Measurements from ENCODE around the gene ST3GAL3.

ST3GAL3 gene

DNA sequence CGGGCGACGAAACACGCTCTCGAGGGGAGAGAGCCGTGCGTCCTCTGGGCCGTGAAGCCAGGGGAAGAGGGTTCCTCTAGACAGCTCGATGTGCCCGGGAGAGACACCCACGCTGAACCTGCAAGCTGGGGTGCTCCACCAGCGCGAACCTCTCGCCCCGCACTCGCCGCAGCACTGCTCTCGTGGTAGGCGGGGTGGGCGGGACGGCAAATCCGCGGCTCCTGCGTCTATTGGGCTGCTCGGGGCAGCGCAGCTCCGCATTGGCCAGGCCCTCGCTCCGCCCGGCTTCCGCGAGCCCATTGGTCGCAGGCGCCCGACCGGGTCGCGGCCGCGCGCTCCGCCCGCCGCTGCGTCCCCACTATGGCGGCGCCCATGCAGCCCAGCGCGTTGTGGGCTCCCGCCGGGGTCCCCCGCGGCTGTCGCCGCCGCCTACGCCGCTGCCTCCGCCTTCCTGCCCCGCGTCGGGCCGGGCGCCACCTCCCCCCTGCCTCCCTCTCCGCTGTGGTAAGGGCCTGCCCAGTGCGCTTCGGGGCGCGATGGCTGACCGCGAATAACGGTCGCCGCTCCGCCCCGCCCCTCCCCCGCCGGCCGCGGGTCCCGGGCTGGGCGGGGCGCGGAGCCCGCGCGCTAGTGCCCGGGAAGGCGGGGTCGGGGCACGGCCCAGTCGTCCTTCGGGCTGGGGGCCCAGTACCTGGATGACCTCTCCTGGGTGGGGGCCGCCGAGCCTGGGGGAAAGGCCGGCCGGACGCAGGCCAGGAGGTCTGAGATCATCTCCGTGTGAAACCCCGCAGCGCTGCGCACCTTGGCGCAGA is at the start of gene ST3GAL3:
Gene ST3GAL3 (plus strand): TSS at position 347 of the 812 bp plus-strand sequence. CDS start 28,727 bp downstream, outside the sequence.
- peak; percentile 98 for DNase-seq (ENCODE audit: low spot score)

- no peak for DNase-seq (ENCODE audit: low spot score)
Observed at GRCh38 chr1:43659212-43660166, 47.8 kb upstream of the ST3GAL3 start.

DNA sequence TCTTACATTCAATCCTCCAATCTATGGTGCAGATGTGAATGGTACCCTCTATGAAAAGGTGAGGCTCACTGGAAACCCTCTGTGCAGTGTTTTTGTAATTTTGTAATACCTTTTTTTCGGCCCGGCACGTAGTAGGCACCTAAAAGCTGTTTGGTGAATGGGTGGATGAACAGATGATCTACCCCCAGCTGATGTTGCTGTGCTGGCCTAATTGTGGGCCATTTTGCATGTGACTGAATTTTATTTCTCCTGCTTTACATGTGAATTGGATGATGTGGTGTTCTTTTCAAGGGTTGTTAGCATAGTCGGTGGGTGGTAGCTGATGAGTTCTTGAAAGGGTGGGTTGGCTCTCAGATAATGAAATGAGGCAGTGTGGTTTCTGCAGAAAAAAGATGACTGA is 47.0 kb upstream of the ST3GAL3 start:
- DNase-seq (ENCODE audit: low spot score), result no peak

DNA sequence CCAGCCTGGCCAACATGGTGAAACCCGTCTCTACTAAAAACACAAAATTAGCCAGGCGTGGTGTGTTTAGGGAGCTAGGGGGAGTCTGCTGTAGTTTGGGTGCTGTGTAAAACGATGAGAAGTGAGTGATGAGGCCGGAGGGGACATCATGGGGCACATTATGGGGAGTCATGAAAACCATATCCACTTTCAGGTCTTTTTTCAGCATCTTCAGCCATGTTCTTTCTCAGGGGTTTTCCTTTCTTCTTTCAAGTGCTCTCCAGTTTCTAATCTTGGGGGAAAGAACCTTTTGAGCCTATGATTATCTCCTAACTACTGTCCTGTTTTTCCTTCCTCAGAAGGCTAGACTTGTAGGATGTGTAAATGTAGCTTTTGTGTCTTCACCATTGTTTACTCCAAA is 43.0 kb upstream of the ST3GAL3 start:
- no peak for DNase-seq (ENCODE audit: low spot score)

DNA sequence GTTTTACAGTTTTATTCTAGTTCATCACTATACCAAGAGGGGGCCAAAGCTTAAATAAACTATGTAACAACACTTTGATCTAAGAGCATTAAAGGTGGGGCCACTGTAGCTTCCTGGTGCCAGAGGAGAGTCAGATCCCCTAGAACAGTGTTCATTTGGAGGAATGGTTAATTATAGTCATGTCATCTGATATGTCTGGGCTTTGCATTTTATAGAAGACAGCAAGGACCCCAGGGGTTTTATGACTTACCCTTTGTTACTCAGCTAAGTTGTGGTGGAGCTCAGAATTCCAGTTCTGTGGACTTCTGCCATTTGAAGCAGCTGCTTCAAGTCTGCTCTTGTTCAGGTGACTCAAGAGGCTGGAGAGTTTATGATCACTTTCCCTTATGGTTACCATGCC is 40.7 kb upstream of the ST3GAL3 start:
- DNase-seq (ENCODE audit: low spot score), result no peak

- no peak for DNase-seq (ENCODE audit: low spot score)
Observed at GRCh38 chr1:43668956-43669355, 38.4 kb upstream of the ST3GAL3 start.

GRCh38 chr1:43669878-43670277 is 37.5 kb upstream of the ST3GAL3 start:
- no peak for DNase-seq (ENCODE audit: low spot score)

DNA sequence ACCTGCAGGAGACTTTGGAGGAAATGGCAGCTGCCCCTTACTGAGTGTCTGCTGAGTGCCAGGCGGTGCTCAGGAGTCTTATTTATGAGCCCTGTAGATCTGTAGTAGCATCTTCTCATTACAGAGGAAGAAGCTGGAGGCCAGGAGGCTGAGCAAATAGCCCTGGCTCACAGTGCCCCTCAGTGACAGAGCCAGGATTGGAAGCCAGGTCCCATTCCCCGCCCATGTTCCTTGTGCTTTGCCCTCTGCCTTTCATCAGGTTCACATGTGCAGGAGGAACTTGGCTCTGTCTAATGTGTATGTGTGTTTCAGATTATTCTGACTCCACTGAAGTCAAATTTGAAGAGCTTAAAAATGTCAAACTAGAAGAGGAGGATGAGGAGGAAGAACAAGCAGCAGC is 36.1 kb upstream of the ST3GAL3 start:
- DNase-seq (ENCODE audit: low spot score), result no peak

DNA sequence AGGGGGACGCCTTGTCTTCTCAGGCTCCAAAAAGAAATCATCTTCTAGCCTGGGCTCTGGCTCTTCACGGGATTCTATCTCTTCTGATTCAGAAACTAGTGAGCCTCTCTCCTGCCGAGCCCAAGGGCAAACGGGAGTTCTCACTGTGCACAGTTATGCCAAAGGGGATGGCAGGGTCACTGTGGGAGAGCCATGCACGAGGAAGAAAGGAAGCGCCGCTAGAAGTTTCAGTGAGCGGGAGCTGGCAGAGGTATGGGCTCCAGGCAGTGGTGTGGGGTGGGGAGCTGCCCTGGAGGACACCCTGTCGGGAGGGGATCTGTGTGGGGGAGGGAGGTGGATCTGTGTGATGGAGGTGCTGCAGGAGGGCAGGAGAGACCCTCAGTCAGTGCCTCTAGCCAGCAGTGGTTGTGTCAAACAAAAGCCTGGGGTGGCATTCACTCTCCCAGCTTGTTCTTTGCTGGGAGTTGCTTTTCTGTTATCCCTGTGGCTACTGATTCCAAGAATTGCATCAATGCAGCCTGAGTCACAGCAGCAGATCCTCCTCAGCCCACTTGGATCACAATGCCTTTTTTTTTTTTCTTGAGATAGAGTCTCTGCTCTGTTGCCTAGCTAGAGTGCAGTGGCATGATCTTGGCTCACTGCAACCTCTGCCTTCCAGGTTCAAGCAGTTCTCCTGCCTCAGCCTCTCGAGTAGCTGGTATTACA is 35.6 kb upstream of the ST3GAL3 start:
- DNase-seq (ENCODE audit: low spot score), result no peak

DNA sequence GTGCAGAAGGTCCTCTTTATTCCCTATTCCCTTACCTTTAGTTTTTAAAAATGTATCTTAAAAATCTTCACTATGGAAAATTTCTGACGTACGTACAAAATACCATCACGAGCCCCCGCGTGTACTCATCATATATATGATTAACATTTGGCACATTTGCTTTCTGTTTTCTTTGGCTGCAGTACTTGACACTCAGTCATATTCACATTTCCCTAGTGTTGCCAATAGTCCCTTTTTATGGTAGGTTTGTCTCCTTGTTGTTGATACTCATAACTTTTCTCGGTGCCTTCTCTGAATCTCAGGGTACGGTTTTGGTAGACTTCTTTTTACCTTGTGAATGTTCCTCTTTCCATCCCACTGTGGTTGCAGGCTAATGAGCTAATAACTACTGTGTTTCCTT is 34.1 kb upstream of the ST3GAL3 start:
- no peak for DNase-seq (ENCODE audit: low spot score)

GRCh38 chr1:43678940-43679339 is 28.4 kb upstream of the ST3GAL3 start:
- no peak for DNase-seq (ENCODE audit: low spot score)

- DNase-seq (ENCODE audit: low spot score), result no peak
Observed at GRCh38 chr1:43683560-43683959, 23.8 kb upstream of the ST3GAL3 start.

GRCh38 chr1:43686801-43687200 is 20.5 kb upstream of the ST3GAL3 start:
- no peak for DNase-seq (ENCODE audit: low spot score)

DNA sequence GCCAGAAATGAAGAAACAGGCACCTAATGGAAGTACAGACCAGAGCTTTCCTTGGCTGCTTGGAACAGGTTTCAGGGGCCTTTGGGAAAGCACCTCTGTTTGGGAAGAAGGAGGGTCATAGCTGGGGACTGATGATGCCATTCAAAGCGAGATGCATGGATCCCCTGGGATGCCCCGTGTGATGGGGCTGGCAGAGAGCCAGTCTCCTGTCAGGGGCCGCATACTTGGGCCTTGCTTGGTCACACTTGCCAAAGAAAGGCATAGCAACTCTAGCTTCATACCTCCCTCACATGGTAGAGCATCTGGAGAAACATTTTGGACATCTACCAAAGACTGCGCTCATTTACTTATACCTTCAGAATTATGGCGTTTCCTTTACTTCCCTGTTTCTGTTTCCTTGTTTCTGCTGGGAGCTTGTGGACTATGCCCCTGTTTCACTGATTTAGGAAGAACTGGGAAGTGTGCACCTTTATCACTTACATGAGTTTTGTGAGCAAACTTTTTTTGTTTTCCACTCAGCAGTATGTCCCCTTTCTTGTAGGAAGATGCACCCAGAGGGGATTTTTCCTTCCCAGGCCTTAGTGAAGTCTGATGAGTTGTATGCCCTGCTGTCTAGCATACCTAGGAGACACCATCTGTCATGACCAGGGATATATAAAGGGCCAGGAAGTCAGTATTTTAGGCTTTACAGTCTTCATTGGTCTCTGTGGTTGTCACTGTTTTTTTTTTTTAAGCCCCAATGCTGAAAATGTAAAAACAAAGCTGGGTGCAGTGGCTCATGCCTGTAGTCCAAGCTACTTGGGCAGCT is 19.8 kb upstream of the ST3GAL3 start:
- DNase-seq (ENCODE audit: low spot score), result no peak

DNA sequence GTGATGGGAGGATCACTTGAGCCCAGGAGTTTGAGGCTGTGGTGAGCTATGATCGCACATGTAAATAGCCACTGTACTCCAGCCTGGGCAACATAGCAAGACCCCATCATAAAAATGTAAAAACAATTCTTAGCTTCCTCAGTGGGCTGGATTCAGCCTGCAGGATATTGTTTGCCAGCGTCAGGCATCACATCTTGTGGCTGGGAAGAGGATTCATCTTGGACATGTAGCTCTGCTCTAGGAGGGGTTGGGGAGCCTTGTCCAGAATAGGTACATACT is 19.3 kb upstream of the ST3GAL3 start:
- DNase-seq (ENCODE audit: low spot score), result no peak

DNA sequence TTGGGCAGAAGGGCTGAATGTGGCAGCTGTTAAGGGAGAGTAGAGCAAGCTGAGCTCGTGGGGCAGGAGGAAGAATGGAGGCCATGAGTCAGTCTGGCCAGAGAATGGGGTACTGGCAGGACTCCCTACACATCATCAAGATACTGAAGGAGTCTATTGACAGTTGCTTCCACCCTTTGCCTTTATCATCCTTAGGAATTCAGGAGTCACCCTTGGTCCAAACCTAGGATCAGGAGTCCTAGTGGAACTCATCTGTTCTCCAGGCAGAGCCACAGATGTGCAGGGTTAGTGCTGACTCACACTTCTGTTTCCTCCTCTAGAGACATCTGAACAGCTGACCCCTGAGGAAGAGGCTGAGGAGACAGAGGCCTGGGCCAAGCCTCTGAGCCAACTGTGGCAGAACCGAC is 18.7 kb upstream of the ST3GAL3 start:
- no peak for DNase-seq (ENCODE audit: low spot score)

- no peak for DNase-seq (ENCODE audit: low spot score)
Observed at GRCh38 chr1:43689289-43689688, 18.0 kb upstream of the ST3GAL3 start.

DNA sequence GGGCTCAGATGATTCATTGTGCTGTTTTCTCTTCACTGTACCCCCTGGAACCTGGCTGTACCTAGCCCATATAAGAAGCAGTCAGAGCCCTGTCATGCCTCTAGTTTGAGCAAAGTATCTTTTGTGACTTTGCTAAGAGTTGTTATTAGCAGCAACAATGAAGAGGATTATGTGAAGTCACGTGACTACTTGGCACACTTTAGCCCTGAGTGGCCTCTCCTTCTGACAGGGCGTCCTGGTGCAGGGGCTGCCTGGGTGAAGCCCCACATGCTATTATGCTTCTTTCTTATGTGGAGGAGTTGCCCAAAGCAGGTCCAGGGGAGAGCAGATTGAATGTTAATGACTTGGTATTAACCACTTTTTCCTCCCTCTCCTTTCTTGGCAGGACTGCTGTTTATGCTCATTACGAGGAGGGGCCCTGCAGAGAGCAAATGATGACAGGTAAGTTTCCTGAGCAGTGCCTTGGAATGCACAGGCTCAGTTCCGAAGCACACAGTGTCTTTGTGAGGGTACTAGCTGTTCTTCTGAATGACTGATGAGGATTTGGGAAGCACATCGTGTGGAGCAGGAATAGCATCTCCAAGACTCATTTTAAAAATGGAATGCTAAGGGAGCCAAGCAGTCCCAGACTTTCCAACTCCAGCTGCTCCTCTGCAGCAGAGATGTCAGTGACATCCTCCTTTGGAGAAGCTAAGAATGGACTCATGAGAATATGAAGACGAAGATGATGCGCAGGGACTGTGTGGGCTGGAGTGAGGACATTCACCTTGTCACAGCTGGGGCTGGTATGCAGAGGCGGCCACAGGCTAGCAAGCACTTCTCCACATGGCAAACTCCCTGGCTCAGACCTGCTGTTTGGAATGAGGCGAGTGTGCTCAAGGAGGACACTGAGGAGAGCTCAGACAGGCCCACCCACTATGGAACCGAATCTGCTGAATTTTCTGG is 15.2 kb upstream of the ST3GAL3 start:
- DNase-seq (ENCODE audit: low spot score), result no peak

DNA sequence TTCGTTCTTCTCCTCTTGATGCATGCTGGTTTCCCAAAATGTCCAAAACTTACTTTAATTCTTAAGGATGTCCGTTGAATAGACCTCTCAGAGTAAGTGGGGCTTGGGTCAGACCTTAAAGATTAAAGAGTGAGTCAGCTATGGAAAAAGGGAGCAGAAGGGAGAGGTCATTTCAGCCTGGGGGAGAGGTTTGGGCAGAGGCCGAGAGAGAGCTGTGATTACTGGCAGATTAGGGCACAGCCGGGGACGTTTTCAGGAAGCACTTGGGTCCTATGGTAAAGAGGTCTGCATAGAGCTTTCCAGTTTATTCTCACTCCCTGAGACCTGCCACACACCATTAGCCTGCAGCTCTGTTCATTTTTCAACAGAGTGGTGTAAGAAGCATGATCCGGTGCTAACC is 14.0 kb upstream of the ST3GAL3 start:
- DNase-seq (ENCODE audit: low spot score), result no peak

GRCh38 chr1:43699281-43699680 is 8.1 kb upstream of the ST3GAL3 start:
- DNase-seq (ENCODE audit: low spot score), result no peak

DNA sequence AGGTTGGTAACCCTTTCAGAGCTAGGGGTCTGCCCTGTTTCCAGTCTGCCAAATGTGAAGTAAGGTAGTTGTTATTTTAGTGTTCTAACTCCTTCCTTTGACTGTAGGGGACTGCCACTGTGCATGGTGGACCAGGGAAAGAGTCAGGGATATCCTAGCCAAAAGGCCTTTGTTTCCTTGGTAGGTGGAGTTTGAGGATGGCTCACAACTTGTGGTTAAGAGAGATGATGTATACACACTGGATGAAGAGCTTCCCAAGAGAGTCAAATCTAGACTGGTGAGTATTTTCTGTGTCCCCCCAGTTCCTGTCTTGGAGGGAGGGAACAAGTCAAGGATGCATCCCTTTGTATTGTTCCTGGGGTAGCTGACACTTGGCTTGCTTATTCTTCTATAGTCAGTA is 3.5 kb upstream of the ST3GAL3 start:
- DNase-seq (ENCODE audit: low spot score), result no peak
